A549 (cell line): Measurements from ENCODE around the gene MIA3. TPM values are rescaled to one million over a fixed set of nuclear protein-coding genes. Genes with fewer than 3 reads are reported as not detected.

Experiments used
- ATAC-seq, 2 experiments: fragments of 200-7000 bp in 1 of 2; fragments of >200 bp in 1 of 2; cut with Nextera tagmentation in 1 of 2; cut with Tn5 transposase in 1 of 2; 3 replicates each; pipeline versions ENCODE4 v1.8.0 to v1.9.1; 2018 to 2020; ENCODE audit warnings: mild to moderate bottlenecking in 1 of 2, moderate library complexity in 1 of 2
- CTCF ChIA-PET: fragments of 300-600 bp; sonication (Branson Sonifier 250); formaldehyde crosslinking; extraction: SDS; loops from one replicate; lab custom pipeline; 2021; ENCODE audit warnings: antibody characterized with exemption, inconsistent platforms; lab: Yijun Ruan, JAX
- POLR2A ChIA-PET: fragments of 350-600 bp; formaldehyde crosslinking; extraction: SDS; loops from one replicate; lab custom pipeline; 2021; ENCODE audit warnings: antibody characterized with exemption, inconsistent platforms; lab: Yijun Ruan, JAX
- DNase-seq, 2 experiments: peaks; one replicate each; pipeline versions ENCODE4 v3.0.0 to v3.0.0-alpha.2; 2011 to 2016; ENCODE audit warnings: low read depth in 1 of 2, low spot score in 1 of 2
- FAIRE-seq: peaks from 2 replicates; lab custom pipeline; 2011; peaks lifted over from hg19 to GRCh38; lab: Jason Lieb, UNC
- H3K27ac ChIP-seq, 2 experiments: fragments of >200 bp; sonication (Bioruptor Twin); formaldehyde crosslinking; 3 replicates each; pipeline ENCODE4 v1.5.1; 2016 to 2017
- H3K4me1 ChIP-seq: fragments of >200 bp; sonication (Bioruptor Twin); formaldehyde crosslinking; 3 replicates; pipeline ENCODE4 v1.6.1; 2016
- H3K4me2 ChIP-seq: fragments of >200 bp; sonication (Bioruptor Twin); formaldehyde crosslinking; 3 replicates; pipeline ENCODE4 v1.6.1; 2016
- H3K4me3 ChIP-seq: fragments of >200 bp; sonication (Bioruptor Twin); formaldehyde crosslinking; 3 replicates; pipeline ENCODE4 v1.5.1; 2016
- H3K9me3 ChIP-seq: fragments of >200 bp; sonication (Bioruptor Twin); formaldehyde crosslinking; 3 replicates; pipeline ENCODE4 v1.6.1; 2016
- CBX8 ChIP-seq: fragments of 200-600 bp; sonication (generic); IDR thresholded peaks from 2 replicates; pipeline ENCODE4 v1.6.1; 2016
- CEBPB ChIP-seq, 2 experiments: fragments of >200 bp in 1 of 2; sonication (Bioruptor Twin) in 1 of 2; formaldehyde crosslinking in 1 of 2; IDR thresholded peaks; 2 replicates each; pipeline ENCODE4 v1.6.1; 2012 to 2016
- HDAC2 ChIP-seq: fragments of 200-600 bp; sonication (generic); IDR thresholded peaks from 2 replicates; pipeline ENCODE4 v1.6.1; 2016
- HOXB13 ChIP-seq: fragments of 250-450 bp; sonication (Bioruptor Pico); IDR thresholded peaks from 2 replicates; pipeline ENCODE4 v1.5.0; 2020; ENCODE audit warnings: low read depth, mild to moderate bottlenecking, moderate library complexity
- HOXB5 ChIP-seq: fragments of 250-450 bp; sonication (Bioruptor Pico); IDR thresholded peaks from 2 replicates; pipeline ENCODE4 v1.5.0; 2020; ENCODE audit warnings: mild to moderate bottlenecking, moderate library complexity
- KDM1A ChIP-seq: fragments of 200-600 bp; sonication (generic); IDR thresholded peaks from 2 replicates; pipeline ENCODE4 v1.6.1; 2016; ENCODE audit warnings: low read depth, mild to moderate bottlenecking
- MAFK ChIP-seq: fragments of 450-650 bp; IDR thresholded peaks from 2 replicates; pipeline ENCODE4 v1.6.1; 2014; ENCODE audit not compliant: partially characterized antibody
- MYC ChIP-seq: IDR thresholded peaks from 2 replicates; pipeline ENCODE4 v1.6.1; 2012; ENCODE audit warnings: mild to moderate bottlenecking, inconsistent platforms, low read length, improper control_type of control experiment, borderline replicate concordance
- RNF2 ChIP-seq: fragments of 200-600 bp; sonication (generic); IDR thresholded peaks from 2 replicates; pipeline ENCODE4 v1.6.1; 2016; ENCODE audit warnings: low read depth, mild to moderate bottlenecking, antibody characterized with exemption, moderate library complexity, borderline replicate concordance
- SMC3 ChIP-seq: fragments of >200 bp; sonication (Bioruptor Twin); formaldehyde crosslinking; IDR thresholded peaks from 3 replicates; pipeline ENCODE4 v1.6.1; 2018; ENCODE audit warnings: inconsistent platforms
- ZC3H11A ChIP-seq: fragments of 450-650 bp; IDR thresholded peaks from 2 replicates; pipeline ENCODE4 v1.6.1; 2014; ENCODE audit warnings: antibody characterized with exemption, mild to moderate bottlenecking
- ZFP36 ChIP-seq: fragments of 450-650 bp; IDR thresholded peaks from 2 replicates; pipeline ENCODE4 v1.6.1; 2014; ENCODE audit warnings: borderline replicate concordance; ENCODE audit not compliant: partially characterized antibody
- ZNF302 ChIP-seq: fragments of 250-450 bp; sonication (Bioruptor Pico); IDR thresholded peaks from 2 replicates; pipeline ENCODE4 v1.9.0; 2021; ENCODE audit warnings: inconsistent platforms, mild to moderate bottlenecking, moderate library complexity
- WGBS: methylation state at CpG from one replicate; pipeline ENCODE4 v1.1.6; 2017; ENCODE audit errors: missing lambda C conversion rate; 5-methylcytosine and 5-hydroxymethylcytosine counted together
- polyA plus RNA-seq, 4 experiments: library from polyadenylated mRNA; depleted of rRNA in 3 of 4; stranded (reverse); fragments of >200 nt; fragmentation: RNase III in 1 of 4; extraction: RNeasy Plus Mini Kit Qiagen cat#74134 plus additional on column Dnase treatment in 1 of 4; gene quantifications; 2 replicates in 3 of 4; 3 replicates in 1 of 4; pipeline ENCODE4 v1.2.3, GENCODE V29; 2011 to 2017
- TF ChIP-seq, protein P1 (sequence below): fragments of 200-600 bp; sonication (generic); IDR thresholded peaks from 2 replicates; pipeline ENCODE4 v1.6.1; 2016; ENCODE audit warnings: antibody characterized with exemption, mild to moderate bottlenecking, moderate library complexity
- TF ChIP-seq, protein P2 (sequence below): IDR thresholded peaks from 2 replicates; pipeline ENCODE4 v1.6.1; 2012; ENCODE audit warnings: low read depth, borderline replicate concordance
- TF ChIP-seq, protein P3 (sequence below): fragments of >200 bp; sonication (Bioruptor Twin); formaldehyde crosslinking; IDR thresholded peaks from 3 replicates; pipeline ENCODE4 v1.6.1; 2016
- TF ChIP-seq, protein P4 (sequence below): IDR thresholded peaks from 2 replicates; pipeline ENCODE4 v1.6.1; 2012
- TF ChIP-seq, protein P5 (sequence below): fragments of >200 bp; sonication (Bioruptor Twin); formaldehyde crosslinking; IDR thresholded peaks from 3 replicates; pipeline ENCODE4 v1.5.1; 2016

The MIA3 gene
- polyA plus RNA-seq, 2 of the 4 experiments (the other 2 are of a cell fraction), result 17.2 to 39.2 TPM

DNA sequence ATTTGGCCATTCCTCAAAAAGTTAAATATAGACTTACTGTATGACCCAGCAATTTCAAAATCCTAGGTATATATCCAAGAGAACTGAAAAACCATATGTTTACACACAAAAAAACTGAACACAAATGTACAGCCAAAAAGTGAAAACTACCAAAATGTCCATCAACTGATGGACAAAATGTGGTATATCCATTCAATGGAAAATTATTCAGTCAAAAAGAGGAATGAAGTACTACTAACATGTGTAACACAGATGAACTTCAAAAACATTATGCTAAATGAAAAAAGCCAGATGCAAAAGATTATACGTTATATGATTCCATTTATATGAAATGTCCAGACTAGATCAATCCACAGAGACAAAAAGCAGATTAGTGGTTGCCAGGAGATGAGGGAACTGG is 86.4 kb downstream of the MIA3 start (continued):
- TF ChIP-seq, protein P1, sequence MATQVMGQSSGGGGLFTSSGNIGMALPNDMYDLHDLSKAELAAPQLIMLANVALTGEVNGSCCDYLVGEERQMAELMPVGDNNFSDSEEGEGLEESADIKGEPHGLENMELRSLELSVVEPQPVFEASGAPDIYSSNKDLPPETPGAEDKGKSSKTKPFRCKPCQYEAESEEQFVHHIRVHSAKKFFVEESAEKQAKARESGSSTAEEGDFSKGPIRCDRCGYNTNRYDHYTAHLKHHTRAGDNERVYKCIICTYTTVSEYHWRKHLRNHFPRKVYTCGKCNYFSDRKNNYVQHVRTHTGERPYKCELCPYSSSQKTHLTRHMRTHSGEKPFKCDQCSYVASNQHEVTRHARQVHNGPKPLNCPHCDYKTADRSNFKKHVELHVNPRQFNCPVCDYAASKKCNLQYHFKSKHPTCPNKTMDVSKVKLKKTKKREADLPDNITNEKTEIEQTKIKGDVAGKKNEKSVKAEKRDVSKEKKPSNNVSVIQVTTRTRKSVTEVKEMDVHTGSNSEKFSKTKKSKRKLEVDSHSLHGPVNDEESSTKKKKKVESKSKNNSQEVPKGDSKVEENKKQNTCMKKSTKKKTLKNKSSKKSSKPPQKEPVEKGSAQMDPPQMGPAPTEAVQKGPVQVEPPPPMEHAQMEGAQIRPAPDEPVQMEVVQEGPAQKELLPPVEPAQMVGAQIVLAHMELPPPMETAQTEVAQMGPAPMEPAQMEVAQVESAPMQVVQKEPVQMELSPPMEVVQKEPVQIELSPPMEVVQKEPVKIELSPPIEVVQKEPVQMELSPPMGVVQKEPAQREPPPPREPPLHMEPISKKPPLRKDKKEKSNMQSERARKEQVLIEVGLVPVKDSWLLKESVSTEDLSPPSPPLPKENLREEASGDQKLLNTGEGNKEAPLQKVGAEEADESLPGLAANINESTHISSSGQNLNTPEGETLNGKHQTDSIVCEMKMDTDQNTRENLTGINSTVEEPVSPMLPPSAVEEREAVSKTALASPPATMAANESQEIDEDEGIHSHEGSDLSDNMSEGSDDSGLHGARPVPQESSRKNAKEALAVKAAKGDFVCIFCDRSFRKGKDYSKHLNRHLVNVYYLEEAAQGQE, result no peak
- no peak for TF ChIP-seq MAFK
- TF ChIP-seq, protein P2, sequence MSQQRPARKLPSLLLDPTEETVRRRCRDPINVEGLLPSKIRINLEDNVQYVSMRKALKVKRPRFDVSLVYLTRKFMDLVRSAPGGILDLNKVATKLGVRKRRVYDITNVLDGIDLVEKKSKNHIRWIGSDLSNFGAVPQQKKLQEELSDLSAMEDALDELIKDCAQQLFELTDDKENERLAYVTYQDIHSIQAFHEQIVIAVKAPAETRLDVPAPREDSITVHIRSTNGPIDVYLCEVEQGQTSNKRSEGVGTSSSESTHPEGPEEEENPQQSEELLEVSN, result no peak

DNA sequence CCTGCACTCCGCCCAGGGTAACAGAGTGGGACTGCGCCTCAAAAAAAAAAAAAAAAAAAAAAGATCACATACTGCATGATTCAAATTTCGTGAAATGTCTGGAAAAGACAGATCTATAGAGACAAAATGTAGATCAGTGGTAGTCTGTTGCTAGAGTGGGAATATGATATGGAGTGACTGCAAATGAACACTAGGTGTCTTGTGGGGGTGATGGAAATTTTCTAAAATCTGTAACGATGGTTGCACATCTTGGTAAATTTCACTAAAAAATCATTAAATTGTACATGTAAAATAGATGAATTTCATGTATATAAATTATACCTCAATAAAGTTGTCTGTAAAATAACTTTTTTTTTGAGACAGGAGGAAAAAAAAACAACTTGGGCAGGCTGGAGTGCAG is 88.9 kb downstream of the MIA3 start:
- FAIRE-seq (no peak), DNase-seq (no peak), ATAC-seq (no peak)
- Histone ChIP-seq H3K4me3 (no peak overlapping the region), H3K27ac (no peak overlapping the region), H3K4me2 (no peak overlapping the region), H3K9me3 (peaks cover 9% of the 10 kb centered on the region; the same call in 1 of the 3 replicates), H3K4me1 (peaks cover 20% of the 10 kb centered on the region)
- POLR2A ChIA-PET, result no interaction called here
- CTCF ChIA-PET, result no interaction called here
- 69% methylated on average over 4 of the region's 4 CpGs for WGBS
- TF ChIP-seq CEBPB (IDR thresholded peaks at IDR 0.05), result no peak
- TF ChIP-seq ZC3H11A, result no peak
- no peak for TF ChIP-seq ZFP36
- no peak for TF ChIP-seq KDM1A
- TF ChIP-seq CBX8, result no peak
- TF ChIP-seq, protein P3, sequence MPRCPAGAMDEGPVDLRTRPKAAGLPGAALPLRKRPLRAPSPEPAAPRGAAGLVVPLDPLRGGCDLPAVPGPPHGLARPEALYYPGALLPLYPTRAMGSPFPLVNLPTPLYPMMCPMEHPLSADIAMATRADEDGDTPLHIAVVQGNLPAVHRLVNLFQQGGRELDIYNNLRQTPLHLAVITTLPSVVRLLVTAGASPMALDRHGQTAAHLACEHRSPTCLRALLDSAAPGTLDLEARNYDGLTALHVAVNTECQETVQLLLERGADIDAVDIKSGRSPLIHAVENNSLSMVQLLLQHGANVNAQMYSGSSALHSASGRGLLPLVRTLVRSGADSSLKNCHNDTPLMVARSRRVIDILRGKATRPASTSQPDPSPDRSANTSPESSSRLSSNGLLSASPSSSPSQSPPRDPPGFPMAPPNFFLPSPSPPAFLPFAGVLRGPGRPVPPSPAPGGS, result no peak
- TF ChIP-seq HOXB13 (CRISPR knock-in tag), result no peak
- TF ChIP-seq, protein P4, sequence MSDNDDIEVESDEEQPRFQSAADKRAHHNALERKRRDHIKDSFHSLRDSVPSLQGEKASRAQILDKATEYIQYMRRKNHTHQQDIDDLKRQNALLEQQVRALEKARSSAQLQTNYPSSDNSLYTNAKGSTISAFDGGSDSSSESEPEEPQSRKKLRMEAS, result no peak
- TF ChIP-seq HOXB5 (CRISPR knock-in tag), result no peak
- TF ChIP-seq ZNF302, result no peak
- no peak for TF ChIP-seq RNF2
- no peak for TF ChIP-seq MAFK
- no peak for TF ChIP-seq MYC

DNA sequence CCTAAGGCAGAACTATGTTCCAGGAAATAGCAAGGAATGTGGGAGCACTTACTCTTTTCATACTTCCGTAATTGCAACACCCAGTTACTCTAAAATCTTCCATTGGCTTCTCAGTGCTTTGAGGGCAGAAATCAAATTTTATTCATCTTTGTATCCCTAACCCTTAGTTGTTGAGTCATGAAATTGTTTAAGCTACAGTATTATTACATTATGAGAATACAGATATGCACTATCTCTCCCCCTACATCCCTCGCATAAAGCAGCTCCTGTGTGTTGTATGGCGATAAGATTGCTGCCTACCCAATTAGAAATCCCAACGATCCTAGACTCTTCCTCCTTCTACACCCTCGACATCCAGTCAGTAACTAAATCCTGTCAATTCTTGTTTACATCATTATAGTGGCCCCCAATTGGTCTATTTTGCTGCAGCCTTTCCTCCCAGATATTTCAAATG is 91.8 kb downstream of the MIA3 start:
- H3K4me2 ChIP-seq, result peak overlapping the region; percentile 97; the same call in 2 of the 3 replicates
- no peak for TF ChIP-seq SMC3
- TF ChIP-seq, protein P1, result no peak
- no peak for TF ChIP-seq HDAC2
- TF ChIP-seq, protein P5, sequence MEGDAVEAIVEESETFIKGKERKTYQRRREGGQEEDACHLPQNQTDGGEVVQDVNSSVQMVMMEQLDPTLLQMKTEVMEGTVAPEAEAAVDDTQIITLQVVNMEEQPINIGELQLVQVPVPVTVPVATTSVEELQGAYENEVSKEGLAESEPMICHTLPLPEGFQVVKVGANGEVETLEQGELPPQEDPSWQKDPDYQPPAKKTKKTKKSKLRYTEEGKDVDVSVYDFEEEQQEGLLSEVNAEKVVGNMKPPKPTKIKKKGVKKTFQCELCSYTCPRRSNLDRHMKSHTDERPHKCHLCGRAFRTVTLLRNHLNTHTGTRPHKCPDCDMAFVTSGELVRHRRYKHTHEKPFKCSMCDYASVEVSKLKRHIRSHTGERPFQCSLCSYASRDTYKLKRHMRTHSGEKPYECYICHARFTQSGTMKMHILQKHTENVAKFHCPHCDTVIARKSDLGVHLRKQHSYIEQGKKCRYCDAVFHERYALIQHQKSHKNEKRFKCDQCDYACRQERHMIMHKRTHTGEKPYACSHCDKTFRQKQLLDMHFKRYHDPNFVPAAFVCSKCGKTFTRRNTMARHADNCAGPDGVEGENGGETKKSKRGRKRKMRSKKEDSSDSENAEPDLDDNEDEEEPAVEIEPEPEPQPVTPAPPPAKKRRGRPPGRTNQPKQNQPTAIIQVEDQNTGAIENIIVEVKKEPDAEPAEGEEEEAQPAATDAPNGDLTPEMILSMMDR, result no peak
- CTCF ChIA-PET, result interaction anchor here (1.1 to 1.3 kb wide), 3 partner anchors 75 to 372 kb away, joined by 3 to 4 read pairs (median 3); no protein-coding TSS in a partner anchor
- ATAC-seq, result no peak
- no peak for FAIRE-seq
- peaks cover 1% of the 10 kb centered on the region; the same call in 1 of the 3 replicates for H3K9me3 ChIP-seq
- H3K4me1 ChIP-seq, result peaks cover 20% of the 10 kb centered on the region
- DNase-seq, result no peak
- 91% methylated on average over 5 of the region's 5 CpGs for WGBS
- H3K27ac ChIP-seq, result no peak overlapping the region
- POLR2A ChIA-PET, result no interaction called here
- no peak overlapping the region for H3K4me3 ChIP-seq
